Activated effector memory CD4-positive, alpha-beta T cell treated with anti-CD3 and anti-CD28 coated beads, Interleukin-2, amount 50 U/mL, for 16 hours (primary cell): Measurements from ENCODE around the gene SLC39A8.

Experiments
- DNase-seq: peaks from one replicate; pipeline ENCODE4 v3.0.0-alpha.2; 2020

Gene SLC39A8

GRCh38 chr4:102219129-102219528 is 126.2 kb downstream of the SLC39A8 start:
- DNase-seq: no peak

DNA sequence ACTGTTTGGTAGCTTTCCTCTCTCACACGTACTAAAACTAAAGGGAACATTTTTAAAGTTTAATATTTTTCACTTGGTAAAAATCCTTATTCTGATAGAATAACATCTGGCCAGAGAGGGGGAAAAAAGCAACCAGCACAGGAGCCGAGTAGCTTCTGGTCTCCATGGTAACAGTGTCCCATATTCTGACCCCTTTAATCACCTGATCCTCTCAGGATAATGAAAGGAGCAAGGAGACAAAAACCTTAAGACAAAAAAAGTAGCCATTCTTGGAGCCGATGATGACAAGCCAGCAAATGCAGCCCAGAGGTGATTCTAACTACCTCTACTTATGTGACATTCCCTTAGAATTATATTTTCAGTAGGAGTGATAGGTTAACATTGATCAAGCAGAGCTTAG is 126.6 kb downstream of the SLC39A8 start:
- no peak for DNase-seq

- no peak for DNase-seq
Observed at GRCh38 chr4:102217775-102218355, 127.4 kb downstream of the SLC39A8 start.

GRCh38 chr4:102217345-102217744 is 127.9 kb downstream of the SLC39A8 start:
- no peak for DNase-seq

- DNase-seq: no peak
Observed at GRCh38 chr4:102216666-102217065, 128.6 kb downstream of the SLC39A8 start.

GRCh38 chr4:102213031-102213430 is 132.3 kb downstream of the SLC39A8 start:
- DNase-seq: no peak
